Measurements from ENCODE around the gene ARHGAP25. TPM values are rescaled to one million over a fixed set of nuclear protein-coding genes. Genes with fewer than 3 reads are reported as not detected.

ARHGAP25 gene
- total RNA-seq, 1 experiment from 2014 or later: 6.2 TPM

DNA sequence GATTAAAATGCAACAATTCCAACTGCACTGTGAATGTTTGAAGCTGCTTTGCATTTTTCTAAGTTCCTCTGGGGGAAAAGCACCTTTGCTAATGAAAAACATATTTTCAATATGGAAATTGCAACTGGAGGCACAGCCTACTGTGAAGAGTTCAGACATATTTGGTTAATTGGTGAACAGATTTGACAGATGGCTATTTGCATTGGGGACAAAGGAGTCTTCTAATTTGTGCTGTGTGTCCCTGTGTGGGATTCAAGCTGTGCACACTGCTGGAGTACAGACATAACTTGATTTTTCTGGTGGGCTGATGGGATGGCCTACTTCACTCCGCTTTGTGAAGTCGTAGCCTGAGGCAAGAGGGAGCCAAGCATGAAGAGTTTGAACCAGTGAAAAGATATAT, 40.7 kb upstream of the ARHGAP25 start:
- CTCF ChIA-PET: interaction anchor here (0.6 kb wide), 1 partner anchor 48 kb away, joined by 3 read pairs; no protein-coding TSS in a partner anchor
- POLR2A ChIA-PET (ENCODE audit: low non-redundant PET): no interaction called here

DNA sequence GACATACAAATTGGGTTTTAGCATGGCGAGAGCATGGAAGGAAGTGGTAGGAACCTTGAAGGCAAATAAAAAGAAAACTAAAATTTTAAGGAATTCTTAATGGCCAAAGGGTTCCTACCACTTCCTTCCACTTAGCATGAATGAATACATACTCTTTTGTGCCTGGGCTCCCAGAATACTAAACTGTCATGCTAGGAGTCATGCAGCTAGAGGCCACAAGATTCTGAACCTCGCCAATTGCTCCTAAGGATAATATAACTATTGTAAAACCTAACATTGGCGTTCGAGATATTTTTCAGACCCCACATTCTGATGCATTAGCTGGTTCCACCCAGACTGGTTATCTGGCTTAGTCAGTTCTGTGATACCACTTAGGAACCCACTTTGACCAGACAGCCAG, 38.6 kb upstream of the ARHGAP25 start:
- no peak for DNase-seq (ENCODE audit: low spot score)
- Histone ChIP-seq H3K9me3 (ENCODE audit: low read depth, low read length, poor library complexity, severe bottlenecking) (peaks cover 28% of the 10 kb centered on the region), H3K27ac (ENCODE audit: low read depth, low read length, poor library complexity, severe bottlenecking) (no peak overlapping the region), H3K4me3 (ENCODE audit: low read depth, low read length, poor library complexity, severe bottlenecking) (no peak overlapping the region), H3K4me1 (ENCODE audit: insufficient read depth, low read length, poor library complexity, severe bottlenecking) (peaks cover 24% of the 10 kb centered on the region), H3K27me3 (replicated peaks; ENCODE audit: insufficient read depth, low read depth, low read length, poor library complexity) (no peaks in the 10 kb centered on the region), H3K36me3 (ENCODE audit: insufficient read depth, low read length, poor library complexity, severe bottlenecking) (peaks cover 4% of the 10 kb centered on the region)
- no peak for TF ChIP-seq EZH2 (IDR thresholded peaks at IDR 0.05; ENCODE audit: borderline replicate concordance, low read depth, low read length, poor library complexity, severe bottlenecking)
- TF ChIP-seq, protein P1, sequence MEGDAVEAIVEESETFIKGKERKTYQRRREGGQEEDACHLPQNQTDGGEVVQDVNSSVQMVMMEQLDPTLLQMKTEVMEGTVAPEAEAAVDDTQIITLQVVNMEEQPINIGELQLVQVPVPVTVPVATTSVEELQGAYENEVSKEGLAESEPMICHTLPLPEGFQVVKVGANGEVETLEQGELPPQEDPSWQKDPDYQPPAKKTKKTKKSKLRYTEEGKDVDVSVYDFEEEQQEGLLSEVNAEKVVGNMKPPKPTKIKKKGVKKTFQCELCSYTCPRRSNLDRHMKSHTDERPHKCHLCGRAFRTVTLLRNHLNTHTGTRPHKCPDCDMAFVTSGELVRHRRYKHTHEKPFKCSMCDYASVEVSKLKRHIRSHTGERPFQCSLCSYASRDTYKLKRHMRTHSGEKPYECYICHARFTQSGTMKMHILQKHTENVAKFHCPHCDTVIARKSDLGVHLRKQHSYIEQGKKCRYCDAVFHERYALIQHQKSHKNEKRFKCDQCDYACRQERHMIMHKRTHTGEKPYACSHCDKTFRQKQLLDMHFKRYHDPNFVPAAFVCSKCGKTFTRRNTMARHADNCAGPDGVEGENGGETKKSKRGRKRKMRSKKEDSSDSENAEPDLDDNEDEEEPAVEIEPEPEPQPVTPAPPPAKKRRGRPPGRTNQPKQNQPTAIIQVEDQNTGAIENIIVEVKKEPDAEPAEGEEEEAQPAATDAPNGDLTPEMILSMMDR (conservative IDR thresholded peaks at IDR 0.05; ENCODE audit: low read depth, low read length): no peak
- intact Hi-C loops (cut with micrococcal nuclease; ENCODE audit: unreplicated experiment): no loop called here
- BruUV-seq (replicated peaks): no TSS peak
- CTCF ChIA-PET: no interaction called here
- POLR2A ChIA-PET (ENCODE audit: low non-redundant PET): no interaction called here

More for the DNA sequence above, 40.7 kb upstream of the ARHGAP25 start:
- TF ChIP-seq, protein P1 (conservative IDR thresholded peaks at IDR 0.05; ENCODE audit: low read depth, low read length): no peak
- no peak for TF ChIP-seq EZH2 (IDR thresholded peaks at IDR 0.05; ENCODE audit: borderline replicate concordance, low read depth, low read length, poor library complexity, severe bottlenecking)
- peaks cover 14% of the 10 kb centered on the region for H3K9me3 ChIP-seq (ENCODE audit: low read depth, low read length, poor library complexity, severe bottlenecking)
- no peak overlapping the region for H3K4me3 ChIP-seq (ENCODE audit: low read depth, low read length, poor library complexity, severe bottlenecking)
- intact Hi-C loops (cut with micrococcal nuclease; ENCODE audit: unreplicated experiment): no loop called here
- no peaks in the 10 kb centered on the region for H3K27me3 ChIP-seq (replicated peaks; ENCODE audit: insufficient read depth, low read depth, low read length, poor library complexity)
- peak; percentile 93 for DNase-seq (ENCODE audit: low spot score)
- no peaks in the 10 kb centered on the region for H3K36me3 ChIP-seq (ENCODE audit: insufficient read depth, low read length, poor library complexity, severe bottlenecking)
- H3K27ac ChIP-seq (ENCODE audit: low read depth, low read length, poor library complexity, severe bottlenecking): peak overlapping the region; percentile 52
- no TSS peak for BruUV-seq (replicated peaks)
- H3K4me1 ChIP-seq (ENCODE audit: insufficient read depth, low read length, poor library complexity, severe bottlenecking): peaks cover 43% of the 10 kb centered on the region

DNA sequence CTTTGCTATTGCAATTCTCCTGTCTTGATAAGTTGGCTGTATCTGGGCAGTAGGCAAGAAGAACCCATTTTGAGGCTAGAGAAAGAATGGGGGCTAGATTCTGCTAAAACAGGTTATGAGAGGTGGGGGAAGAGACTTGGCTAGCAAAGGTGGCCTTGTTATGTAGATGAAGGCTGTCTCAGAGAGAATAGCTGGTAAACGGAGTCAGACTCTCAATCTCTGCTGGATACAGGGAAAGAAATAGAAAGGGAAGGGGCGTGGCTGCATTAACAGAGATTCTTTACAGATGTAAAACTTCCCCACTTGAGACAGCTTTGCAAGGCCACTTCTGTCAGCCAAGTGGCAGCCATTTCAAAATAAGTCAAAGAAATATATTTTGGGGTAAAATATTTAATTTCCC, 38.1 kb upstream of the ARHGAP25 start:
- H3K9me3 ChIP-seq (ENCODE audit: low read depth, low read length, poor library complexity, severe bottlenecking): peaks cover 28% of the 10 kb centered on the region
- TF ChIP-seq, protein P1 (conservative IDR thresholded peaks at IDR 0.05; ENCODE audit: low read depth, low read length): no peak
- TF ChIP-seq EZH2 (IDR thresholded peaks at IDR 0.05; ENCODE audit: borderline replicate concordance, low read depth, low read length, poor library complexity, severe bottlenecking): no peak
- POLR2A ChIA-PET (ENCODE audit: low non-redundant PET): no interaction called here
- CTCF ChIA-PET: no interaction called here
- H3K36me3 ChIP-seq (ENCODE audit: insufficient read depth, low read length, poor library complexity, severe bottlenecking): peaks cover 4% of the 10 kb centered on the region
- no peak overlapping the region for H3K4me3 ChIP-seq (ENCODE audit: low read depth, low read length, poor library complexity, severe bottlenecking)
- intact Hi-C loops (cut with micrococcal nuclease; ENCODE audit: unreplicated experiment): no loop called here
- no TSS peak for BruUV-seq (replicated peaks)
- H3K4me1 ChIP-seq (ENCODE audit: insufficient read depth, low read length, poor library complexity, severe bottlenecking): peaks cover 24% of the 10 kb centered on the region
- DNase-seq (ENCODE audit: low spot score): no peak
- H3K27me3 ChIP-seq (replicated peaks; ENCODE audit: insufficient read depth, low read depth, low read length, poor library complexity): no peaks in the 10 kb centered on the region
- H3K27ac ChIP-seq (ENCODE audit: low read depth, low read length, poor library complexity, severe bottlenecking): no peak overlapping the region

Data from A673 (cell line).